H9 (cell line): ENCODE data around the gene SIRT6. TPM values are rescaled to one million over a fixed set of nuclear protein-coding genes. Genes with fewer than 3 reads are reported as not detected.
"Not testable (repeated sequence)": the region's sequence is repeated elsewhere in the genome, so short reads cannot be mapped to it uniquely, and the experiment has no call there.

Experiments
- DNase-seq: peaks from one replicate; pipeline ENCODE4 v3.0.0-alpha.2; 2017
- H2AFZ ChIP-seq: one replicate; pipeline ENCODE4 v1.6.1; 2013; ENCODE audit warnings: mild to moderate bottlenecking, low read length, control low read depth, moderate library complexity
- H2AK5ac ChIP-seq: 2 replicates; pipeline ENCODE4 v1.6.1; 2013; ENCODE audit warnings: low read length, control low read depth, mixed read lengths; ENCODE audit not compliant: insufficient read length
- H2BK120ac ChIP-seq: one replicate; pipeline ENCODE4 v1.6.1; 2013; ENCODE audit warnings: low read depth, mild to moderate bottlenecking, low read length, control low read depth, inconsistent platforms; ENCODE audit not compliant: poor library complexity, severe bottlenecking
- H2BK12ac ChIP-seq: 2 replicates; pipeline ENCODE4 v1.6.1; 2013; ENCODE audit warnings: low read length, control low read depth, mixed read lengths, low read depth; ENCODE audit not compliant: insufficient read length
- H2BK15ac ChIP-seq: 2 replicates; pipeline ENCODE4 v1.6.1; 2013; ENCODE audit warnings: low read depth, low read length, control low read depth
- H2BK20ac ChIP-seq: one replicate; pipeline ENCODE4 v1.6.1; 2013; ENCODE audit warnings: low read depth, mild to moderate bottlenecking, low read length, control low read depth, inconsistent platforms; ENCODE audit not compliant: poor library complexity, severe bottlenecking
- H2BK5ac ChIP-seq: 2 replicates; pipeline ENCODE4 v1.6.1; 2013; ENCODE audit warnings: low read length, control low read depth, mixed read lengths; ENCODE audit not compliant: insufficient read length
- H3K14ac ChIP-seq: 2 replicates; pipeline ENCODE4 v1.6.1; 2013; ENCODE audit warnings: low read length, control low read depth; ENCODE audit not compliant: insufficient read depth
- H3K18ac ChIP-seq: 2 replicates; pipeline ENCODE4 v1.6.1; 2013; ENCODE audit warnings: low read depth, mild to moderate bottlenecking, mixed read lengths, low read length, control low read depth; ENCODE audit not compliant: insufficient read length
- H3K23ac ChIP-seq: 2 replicates; pipeline ENCODE4 v1.6.1; 2013; ENCODE audit warnings: low read length, control low read depth, mixed read lengths, low read depth; ENCODE audit not compliant: insufficient read length
- H3K23me2 ChIP-seq: 2 replicates; pipeline ENCODE4 v1.6.1; 2013; ENCODE audit warnings: low read depth, mild to moderate bottlenecking, mixed read lengths, low read length, control low read depth; ENCODE audit not compliant: insufficient read length, poor library complexity, severe bottlenecking
- H3K27ac ChIP-seq: 2 replicates; pipeline ENCODE4 v1.5.1; 2013; ENCODE audit warnings: low read length, control low read depth, mixed read lengths, low read depth; ENCODE audit not compliant: insufficient read length
- H3K27me3 ChIP-seq: 2 replicates; pipeline ENCODE4 v1.6.1; 2013; ENCODE audit warnings: low read length, control low read depth, inconsistent platforms; ENCODE audit not compliant: insufficient read depth
- H3K4ac ChIP-seq: 2 replicates; pipeline ENCODE4 v1.6.1; 2013; ENCODE audit warnings: low read depth, mild to moderate bottlenecking, control low read depth, inconsistent platforms, low read length, moderate library complexity
- H3K4me1 ChIP-seq: 2 replicates; pipeline ENCODE4 v1.6.1; 2013; ENCODE audit warnings: low read length, control low read depth, inconsistent platforms; ENCODE audit not compliant: insufficient read depth
- H3K4me2 ChIP-seq: 2 replicates; pipeline ENCODE4 v1.6.1; 2013; ENCODE audit warnings: low read length, control low read depth, mixed read lengths; ENCODE audit not compliant: insufficient read length, insufficient read depth
- H3K56ac ChIP-seq: 2 replicates; pipeline ENCODE4 v1.6.1; 2013; ENCODE audit warnings: low read depth, mild to moderate bottlenecking, mixed read lengths, low read length, control low read depth; ENCODE audit not compliant: insufficient read length
- H3K79me1 ChIP-seq: 2 replicates; pipeline ENCODE4 v1.6.1; 2013; ENCODE audit warnings: low read depth, mild to moderate bottlenecking, moderate library complexity, low read length, control low read depth, inconsistent platforms; ENCODE audit not compliant: insufficient read depth, poor library complexity, severe bottlenecking
- H3K79me2 ChIP-seq: 2 replicates; pipeline ENCODE4 v1.6.1; 2013; ENCODE audit warnings: low read length, control low read depth, inconsistent platforms; ENCODE audit not compliant: insufficient read depth
- H3K9ac ChIP-seq: 2 replicates; pipeline ENCODE4 v1.6.1; 2013; ENCODE audit warnings: low read length, control low read depth, mixed read lengths; ENCODE audit not compliant: insufficient read length; ENCODE audit errors: extremely low read depth
- H3K9me3 ChIP-seq: one replicate; pipeline ENCODE4 v1.6.1; 2013; ENCODE audit warnings: low read depth, low read length, inconsistent platforms; ENCODE audit not compliant: control insufficient read depth
- H3T11ph ChIP-seq: one replicate; pipeline ENCODE4 v1.6.1; 2013; ENCODE audit warnings: mild to moderate bottlenecking, low read length, control low read depth, inconsistent platforms
- H4K20me1 ChIP-seq: one replicate; pipeline ENCODE4 v1.6.1; 2013; ENCODE audit not compliant: control insufficient read depth, insufficient read length, insufficient read depth
- H4K5ac ChIP-seq: 2 replicates; pipeline ENCODE4 v1.6.1; 2013; ENCODE audit warnings: low read depth, mild to moderate bottlenecking, mixed read lengths, low read length, control low read depth; ENCODE audit not compliant: insufficient read length
- H4K8ac ChIP-seq: replicated peaks from 2 replicates; pipeline ENCODE4 v1.6.1; 2013; ENCODE audit warnings: low read length, control low read depth, mixed read lengths, low read depth; ENCODE audit not compliant: insufficient read length
- H4K91ac ChIP-seq: 2 replicates; pipeline ENCODE4 v1.6.1; 2013; ENCODE audit warnings: low read depth, mild to moderate bottlenecking, moderate library complexity, mixed read lengths, low read length, control low read depth; ENCODE audit not compliant: insufficient read length
- H3K27ac Mint-ChIP-seq, 3 experiments: 2 replicates in 2 of 3; 3 replicates in 1 of 3; pipeline ENCODE4 v1.8.0; 2020 to 2021; ENCODE audit warnings: mixed read lengths in 3 of 3, mild to moderate bottlenecking in 1 of 3, moderate library complexity in 1 of 3
- H3K27me3 Mint-ChIP-seq: 2 replicates; pipeline ENCODE4 v1.8.0; 2021; ENCODE audit warnings: low read depth, mild to moderate bottlenecking, moderate library complexity, mixed read lengths
- H3K36me3 Mint-ChIP-seq, 3 experiments: 2 replicates in 2 of 3; 3 replicates in 1 of 3; pipeline ENCODE4 v1.8.0; 2020 to 2021; ENCODE audit warnings: low read depth in 3 of 3, mixed read lengths in 3 of 3; ENCODE audit not compliant: insufficient read depth in 1 of 3
- H3K4me1 Mint-ChIP-seq, 2 experiments: 2 replicates each; pipeline ENCODE4 v1.8.0; 2020; ENCODE audit warnings: mixed read lengths in 2 of 2
- H3K4me3 Mint-ChIP-seq, 2 experiments: 2 replicates in 1 of 2; 3 replicates in 1 of 2; pipeline ENCODE4 v1.8.0; 2020 to 2021; ENCODE audit warnings: mild to moderate bottlenecking in 2 of 2, mixed read lengths in 2 of 2, moderate library complexity in 1 of 2
- H3K9me3 Mint-ChIP-seq, 2 experiments: 2 replicates in 1 of 2; 3 replicates in 1 of 2; pipeline ENCODE4 v1.8.0; 2020; ENCODE audit warnings: mild to moderate bottlenecking in 2 of 2, mixed read lengths in 2 of 2, moderate library complexity in 1 of 2
- WGBS: extraction: QIAGEN DNeasy Blood & Tissue Kit; methylation state at CpG from one replicate; pipeline ENCODE4 v1.1.7; 2013; ENCODE audit warnings: missing lambda C conversion rate, low lambda C conversion rate, mixed read lengths; ENCODE audit not compliant: insufficient read length; ENCODE audit errors: extremely low coverage; 5-methylcytosine and 5-hydroxymethylcytosine counted together
- total RNA-seq: library from RNA; stranded (reverse); gene quantifications from 2 replicates; pipeline ENCODE4 v1.2.1, GENCODE V29; 2021

SIRT6 gene
- total RNA-seq, 1 experiment from 2014 or later, result 24.9 TPM

DNA sequence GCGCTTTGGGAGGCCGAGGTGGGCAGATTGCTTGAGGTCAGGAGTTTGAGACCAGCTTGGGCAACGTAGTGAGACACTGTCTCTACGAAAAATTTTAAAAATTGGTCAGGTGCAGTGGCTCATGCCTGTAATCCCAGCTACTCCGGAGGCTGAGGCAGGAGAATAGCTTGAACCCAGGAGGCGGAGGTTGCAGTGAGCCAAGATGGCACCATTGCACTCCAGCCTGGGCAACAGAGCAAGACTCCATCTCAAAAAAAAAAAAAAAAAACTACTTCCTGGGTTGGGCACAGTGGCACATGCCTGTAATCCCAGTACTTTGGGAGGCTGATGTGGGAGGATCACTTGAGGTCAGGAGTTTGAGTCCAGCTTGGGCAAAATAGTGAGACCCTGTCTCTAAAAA is 49.2 kb upstream of the SIRT6 start:
- not testable (repeated sequence) for H2BK5ac ChIP-seq, H3K79me1 ChIP-seq, H2AK5ac ChIP-seq, H2BK15ac ChIP-seq, H3K9me3 Mint-ChIP-seq, H2BK120ac ChIP-seq, H3K56ac ChIP-seq, H3T11ph ChIP-seq, H3K4me1 ChIP-seq, H3K23me2 ChIP-seq, H3K23ac ChIP-seq, H3K4ac ChIP-seq, H3K9me3 ChIP-seq, H3K14ac ChIP-seq, H4K8ac ChIP-seq, H3K27me3 Mint-ChIP-seq, H3K27ac Mint-ChIP-seq, H4K91ac ChIP-seq, H4K20me1 ChIP-seq, H2BK20ac ChIP-seq, H2BK12ac ChIP-seq, H3K4me3 Mint-ChIP-seq, H3K27ac ChIP-seq, H3K36me3 Mint-ChIP-seq, H4K5ac ChIP-seq, DNase-seq, H3K4me2 ChIP-seq, H3K18ac ChIP-seq, H3K9ac ChIP-seq, H3K27me3 ChIP-seq, H3K79me2 ChIP-seq, H3K4me1 Mint-ChIP-seq, H2AFZ ChIP-seq
- WGBS, result no CpG with 5 or more reads among the region's 6 CpGs

DNA sequence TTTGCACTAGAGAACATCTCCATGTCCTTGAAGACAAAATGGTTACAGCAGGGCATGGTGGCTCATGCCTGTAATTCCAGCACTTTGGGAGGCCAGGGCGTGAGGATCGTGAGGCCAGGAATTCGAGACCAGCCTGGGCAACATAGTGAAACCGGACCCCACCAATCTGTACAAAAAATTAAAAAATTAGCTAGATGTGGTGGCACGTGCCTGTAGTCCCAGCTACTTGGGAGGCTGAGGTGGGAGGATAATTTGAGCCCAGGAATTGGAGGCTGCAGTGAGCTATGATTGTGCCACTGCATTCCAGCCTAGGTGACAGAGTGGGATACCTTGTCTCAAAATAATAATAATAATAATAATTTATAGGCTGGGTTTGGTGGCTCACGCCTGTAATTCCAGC is 47.9 kb upstream of the SIRT6 start:
- H3K79me1 ChIP-seq, H3K9ac ChIP-seq, H3K23ac ChIP-seq, H3K27me3 ChIP-seq, H4K91ac ChIP-seq, H3K4ac ChIP-seq, H4K8ac ChIP-seq, H3K9me3 Mint-ChIP-seq, H2BK20ac ChIP-seq, H3K79me2 ChIP-seq, H2AFZ ChIP-seq, H3T11ph ChIP-seq, H3K4me1 Mint-ChIP-seq, H3K27ac ChIP-seq, H3K4me1 ChIP-seq, H2AK5ac ChIP-seq, H3K23me2 ChIP-seq, H3K27ac Mint-ChIP-seq, H3K9me3 ChIP-seq, H4K5ac ChIP-seq, H2BK5ac ChIP-seq, H3K36me3 Mint-ChIP-seq, H2BK12ac ChIP-seq, H3K18ac ChIP-seq, H3K56ac ChIP-seq, H2BK15ac ChIP-seq, H3K4me3 Mint-ChIP-seq, DNase-seq, H3K4me2 ChIP-seq, H3K14ac ChIP-seq, H2BK120ac ChIP-seq, H4K20me1 ChIP-seq, H3K27me3 Mint-ChIP-seq: not testable (repeated sequence)
- WGBS, result no CpG with 5 or more reads among the region's 6 CpGs
